Lung microvascular endothelial cell (primary cell): Measurements from ENCODE around the gene MOB2. TPM values are rescaled to one million over a fixed set of nuclear protein-coding genes. Genes with fewer than 3 reads are reported as not detected.

Experiments used
- total RNA-seq: library from RNA; depleted of rRNA; stranded (reverse); fragments of >200 nt; gene quantifications from 2 replicates; pipeline ENCODE4 v1.2.1, GENCODE V29; 2014

MOB2 gene
- total RNA-seq, 1 donor from 2014 or later: 46.0 TPM

Other genes starting within 250 kb of the MOB2 start
- gene TOLLIP, start 177.1 kb downstream of the MOB2 start, total RNA-seq: 18.7 and 23.6 TPM in 2 replicates
- 0.22 and 0.40 TPM in 2 replicates for gene BRSK2, start 96.8 kb downstream of the MOB2 start, total RNA-seq
- gene DUSP8, start 85.5 kb upstream of the MOB2 start, total RNA-seq: 0.22 and 0.40 TPM in 2 replicates
- not detected in 2 replicates for gene KRTAP5-1, start 98.5 kb upstream of the MOB2 start, total RNA-seq
- not detected in 2 replicates for gene KRTAP5-2, start 111.5 kb upstream of the MOB2 start, total RNA-seq
- gene KRTAP5-3, start 121.7 kb upstream of the MOB2 start, total RNA-seq: not detected in 2 replicates
- not detected in 2 replicates for gene KRTAP5-4, start 135.4 kb upstream of the MOB2 start, total RNA-seq
- gene KRTAP5-5, start 143.0 kb upstream of the MOB2 start, total RNA-seq: not detected in 2 replicates
- gene KRTAP5-6, start 210.4 kb upstream of the MOB2 start, total RNA-seq: not detected in 2 replicates